K562 (cell line): ENCODE data around the gene MEIS2.

Experiments
- NFE2L1 ChIP-seq: fragments of 450-650 bp; IDR thresholded peaks from 2 replicates; pipeline ENCODE4 v1.6.1; 2016; ENCODE audit warnings: missing genetic modification characterization, low read depth, mild to moderate bottlenecking, missing compliant biosample characterization, moderate library complexity, borderline replicate concordance
- ZNF274 ChIP-seq: IDR thresholded peaks from 2 replicates; pipeline ENCODE4 v1.6.1; 2011; ENCODE audit warnings: low read depth, mild to moderate bottlenecking, low read length, moderate library complexity, borderline replicate concordance
- TF ChIP-seq, protein P1 (sequence below), 3 experiments: IDR thresholded peaks in 2 of 3; conservative IDR thresholded peaks in 1 of 3; 2 replicates each; pipeline ENCODE4 v1.5.1; 2011 to 2012; ENCODE audit warnings: low read length in 3 of 3, mild to moderate bottlenecking in 3 of 3, control low read depth in 2 of 3, improper control_type of control experiment in 1 of 3, inconsistent platforms in 1 of 3, low read depth in 1 of 3, mixed read lengths in 1 of 3, moderate library complexity in 1 of 3; ENCODE audit not compliant: insufficient read depth in 2 of 3
- TF ChIP-seq, protein P2 (sequence below): fragments of 450-650 bp; IDR thresholded peaks from 2 replicates; pipeline ENCODE4 v1.6.1; 2017; ENCODE audit warnings: antibody characterized with exemption
- TF ChIP-seq, protein P3 (sequence below): fragments of 450-650 bp; formaldehyde crosslinking; IDR thresholded peaks from 2 replicates; pipeline ENCODE4 v1.4.0; 2022; ENCODE audit warnings: mild to moderate bottlenecking, moderate library complexity

DNA sequence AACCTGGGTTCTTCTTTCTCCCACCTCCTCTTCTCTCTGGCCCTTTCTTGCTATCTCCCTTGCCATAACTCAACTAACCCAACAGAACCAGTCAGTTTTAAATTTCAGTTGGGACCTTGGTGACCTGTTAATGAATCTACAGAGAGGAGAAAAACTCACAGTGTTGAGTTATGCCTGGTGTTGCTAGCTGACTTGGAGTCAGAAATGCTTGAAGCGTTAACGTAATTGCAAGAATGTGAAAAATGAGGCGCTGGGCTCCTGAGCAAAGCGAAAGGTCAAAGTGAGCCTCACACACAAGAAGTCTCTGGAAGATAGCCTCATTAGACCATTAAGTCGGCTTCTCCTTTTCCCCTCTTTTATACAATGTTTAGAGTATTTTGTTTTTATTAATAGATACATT, 18.4 kb downstream of the MEIS2 start:
- TF ChIP-seq NFE2L1 (tag) (no peak), ZNF274 (no peak)
- TF ChIP-seq, protein P1, sequence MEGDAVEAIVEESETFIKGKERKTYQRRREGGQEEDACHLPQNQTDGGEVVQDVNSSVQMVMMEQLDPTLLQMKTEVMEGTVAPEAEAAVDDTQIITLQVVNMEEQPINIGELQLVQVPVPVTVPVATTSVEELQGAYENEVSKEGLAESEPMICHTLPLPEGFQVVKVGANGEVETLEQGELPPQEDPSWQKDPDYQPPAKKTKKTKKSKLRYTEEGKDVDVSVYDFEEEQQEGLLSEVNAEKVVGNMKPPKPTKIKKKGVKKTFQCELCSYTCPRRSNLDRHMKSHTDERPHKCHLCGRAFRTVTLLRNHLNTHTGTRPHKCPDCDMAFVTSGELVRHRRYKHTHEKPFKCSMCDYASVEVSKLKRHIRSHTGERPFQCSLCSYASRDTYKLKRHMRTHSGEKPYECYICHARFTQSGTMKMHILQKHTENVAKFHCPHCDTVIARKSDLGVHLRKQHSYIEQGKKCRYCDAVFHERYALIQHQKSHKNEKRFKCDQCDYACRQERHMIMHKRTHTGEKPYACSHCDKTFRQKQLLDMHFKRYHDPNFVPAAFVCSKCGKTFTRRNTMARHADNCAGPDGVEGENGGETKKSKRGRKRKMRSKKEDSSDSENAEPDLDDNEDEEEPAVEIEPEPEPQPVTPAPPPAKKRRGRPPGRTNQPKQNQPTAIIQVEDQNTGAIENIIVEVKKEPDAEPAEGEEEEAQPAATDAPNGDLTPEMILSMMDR (IDR thresholded peaks at IDR 0.05 in 2 of 3, conservative IDR thresholded peaks at IDR 0.05 in 1 of 3; ENCODE audit: insufficient read depth in 2 of 3, low read depth in 1 of 3, low read length in 3 of 3) = no peak
- TF ChIP-seq, protein P2, sequence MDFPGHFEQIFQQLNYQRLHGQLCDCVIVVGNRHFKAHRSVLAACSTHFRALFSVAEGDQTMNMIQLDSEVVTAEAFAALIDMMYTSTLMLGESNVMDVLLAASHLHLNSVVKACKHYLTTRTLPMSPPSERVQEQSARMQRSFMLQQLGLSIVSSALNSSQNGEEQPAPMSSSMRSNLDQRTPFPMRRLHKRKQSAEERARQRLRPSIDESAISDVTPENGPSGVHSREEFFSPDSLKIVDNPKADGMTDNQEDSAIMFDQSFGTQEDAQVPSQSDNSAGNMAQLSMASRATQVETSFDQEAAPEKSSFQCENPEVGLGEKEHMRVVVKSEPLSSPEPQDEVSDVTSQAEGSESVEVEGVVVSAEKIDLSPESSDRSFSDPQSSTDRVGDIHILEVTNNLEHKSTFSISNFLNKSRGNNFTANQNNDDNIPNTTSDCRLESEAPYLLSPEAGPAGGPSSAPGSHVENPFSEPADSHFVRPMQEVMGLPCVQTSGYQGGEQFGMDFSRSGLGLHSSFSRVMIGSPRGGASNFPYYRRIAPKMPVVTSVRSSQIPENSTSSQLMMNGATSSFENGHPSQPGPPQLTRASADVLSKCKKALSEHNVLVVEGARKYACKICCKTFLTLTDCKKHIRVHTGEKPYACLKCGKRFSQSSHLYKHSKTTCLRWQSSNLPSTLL = no peak
- TF ChIP-seq, protein P3, sequence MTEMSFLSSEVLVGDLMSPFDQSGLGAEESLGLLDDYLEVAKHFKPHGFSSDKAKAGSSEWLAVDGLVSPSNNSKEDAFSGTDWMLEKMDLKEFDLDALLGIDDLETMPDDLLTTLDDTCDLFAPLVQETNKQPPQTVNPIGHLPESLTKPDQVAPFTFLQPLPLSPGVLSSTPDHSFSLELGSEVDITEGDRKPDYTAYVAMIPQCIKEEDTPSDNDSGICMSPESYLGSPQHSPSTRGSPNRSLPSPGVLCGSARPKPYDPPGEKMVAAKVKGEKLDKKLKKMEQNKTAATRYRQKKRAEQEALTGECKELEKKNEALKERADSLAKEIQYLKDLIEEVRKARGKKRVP (CRISPR knock-in tag) = no peak
